HEK293 (cell line): Measurements from ENCODE around the gene GLIS1.

Experiments
- CTCF ChIA-PET: fragments of 350-600 bp; formaldehyde crosslinking; extraction: SDS; loops from one replicate; lab custom pipeline; 2021; ENCODE audit warnings: antibody characterized with exemption; lab: Yijun Ruan, JAX
- POLR2A ChIA-PET: fragments of 300-600 bp; formaldehyde crosslinking; extraction: SDS; loops from one replicate; lab custom pipeline; 2020; ENCODE audit warnings: antibody characterized with exemption, inconsistent platforms; lab: Yijun Ruan, JAX
- H3K27ac ChIP-seq: fragments of 200-500 bp; sonication (Bioruptor generic); 2 replicates; pipeline ENCODE4 v1.5.1; 2014; ENCODE audit warnings: low read depth, low read length, control low read depth, inconsistent platforms; ENCODE audit errors: extremely low read depth
- H3K36me3 ChIP-seq, 2 experiments: fragments of 200-500 bp in 1 of 2; sonication (Bioruptor generic) in 1 of 2; 1 replicate in 1 of 2; 2 replicates in 1 of 2; pipeline ENCODE4 v1.5.1; 2014 to 2017; ENCODE audit warnings: inconsistent platforms in 2 of 2, low read length in 2 of 2; ENCODE audit not compliant: control insufficient read depth in 2 of 2, insufficient read depth in 1 of 2
- H3K4me1 ChIP-seq: fragments of 200-500 bp; sonication (Bioruptor generic); 2 replicates; pipeline ENCODE4 v1.5.1; 2014; ENCODE audit warnings: mild to moderate bottlenecking, low read length, inconsistent platforms; ENCODE audit not compliant: control insufficient read depth, insufficient read depth
- H3K4me3 ChIP-seq: 2 replicates; pipeline ENCODE4 v1.5.1; 2011; ENCODE audit warnings: low read depth, mild to moderate bottlenecking, control low read depth, low read length, moderate library complexity
- H3K9me3 ChIP-seq: fragments of 200-500 bp; sonication (Bioruptor generic); 2 replicates; pipeline ENCODE4 v1.5.1; 2014; ENCODE audit warnings: low read depth, low read length, inconsistent platforms; ENCODE audit not compliant: control insufficient read depth, insufficient read depth
- KLF9 ChIP-seq: fragments of 450-650 bp; formaldehyde crosslinking; IDR thresholded peaks from 2 replicates; pipeline ENCODE4 v1.5.1; 2016; ENCODE audit warnings: missing biosample characterization, missing genetic modification characterization, low read depth
- SETDB1 ChIP-seq: IDR thresholded peaks from one replicate; pipeline ENCODE4 v1.6.1; 2017; ENCODE audit warnings: mild to moderate bottlenecking, low read length, moderate library complexity, mixed read lengths; ENCODE audit not compliant: insufficient read length
- ZNF157 ChIP-seq: fragments of 450-650 bp; formaldehyde crosslinking; IDR thresholded peaks from 2 replicates; pipeline ENCODE4 v1.5.1; 2016; ENCODE audit warnings: missing biosample characterization, missing genetic modification characterization
- ZNF16 ChIP-seq: fragments of 450-650 bp; formaldehyde crosslinking; IDR thresholded peaks from 2 replicates; pipeline ENCODE4 v1.5.1; 2016; ENCODE audit warnings: low read depth, missing biosample characterization, missing genetic modification characterization
- ZNF292 ChIP-seq: fragments of 450-650 bp; formaldehyde crosslinking; IDR thresholded peaks from 2 replicates; pipeline ENCODE4 v1.5.1; 2016; ENCODE audit warnings: low read depth, missing biosample characterization, missing genetic modification characterization, borderline replicate concordance
- ZNF354C ChIP-seq: fragments of 450-650 bp; formaldehyde crosslinking; IDR thresholded peaks from 2 replicates; pipeline ENCODE4 v1.5.1; 2016; ENCODE audit warnings: missing biosample characterization, missing genetic modification characterization, low read depth, borderline replicate concordance
- ZNF433 ChIP-seq: fragments of 450-650 bp; formaldehyde crosslinking; IDR thresholded peaks from 2 replicates; pipeline ENCODE4 v1.5.1; 2016; ENCODE audit warnings: missing biosample characterization, missing genetic modification characterization, low read depth
- ZNF549 ChIP-seq: fragments of 450-650 bp; IDR thresholded peaks from 2 replicates; pipeline ENCODE4 v1.5.1; 2018; ENCODE audit warnings: missing biosample characterization, missing genetic modification characterization, mild to moderate bottlenecking, inconsistent platforms, moderate library complexity
- ZNF585B ChIP-seq: fragments of 450-650 bp; formaldehyde crosslinking; IDR thresholded peaks from 2 replicates; pipeline ENCODE4 v1.5.1; 2016; ENCODE audit warnings: missing biosample characterization, missing genetic modification characterization
- ZNF600 ChIP-seq: fragments of 450-650 bp; formaldehyde crosslinking; IDR thresholded peaks from 2 replicates; pipeline ENCODE4 v1.5.1; 2016; ENCODE audit warnings: missing biosample characterization, missing genetic modification characterization
- ZNF776 ChIP-seq: fragments of 450-650 bp; formaldehyde crosslinking; IDR thresholded peaks from 2 replicates; pipeline ENCODE4 v1.5.0; 2017; ENCODE audit warnings: missing biosample characterization, missing genetic modification characterization, borderline replicate concordance
- ZNF792 ChIP-seq: fragments of 450-650 bp; formaldehyde crosslinking; IDR thresholded peaks from 2 replicates; pipeline ENCODE4 v1.5.1; 2016; ENCODE audit warnings: missing biosample characterization, missing genetic modification characterization
- ZNF837 ChIP-seq: fragments of 450-650 bp; formaldehyde crosslinking; IDR thresholded peaks from 2 replicates; pipeline ENCODE4 v1.5.1; 2016; ENCODE audit warnings: missing biosample characterization, missing genetic modification characterization
- TF ChIP-seq, protein P1 (sequence below): fragments of 450-650 bp; formaldehyde crosslinking; IDR thresholded peaks from 2 replicates; pipeline ENCODE4 v1.5.1; 2017; ENCODE audit warnings: missing biosample characterization, missing genetic modification characterization
- TF ChIP-seq, protein P2 (sequence below): fragments of 450-650 bp; formaldehyde crosslinking; IDR thresholded peaks from 2 replicates; pipeline ENCODE4 v1.5.1; 2016; ENCODE audit warnings: missing biosample characterization, missing genetic modification characterization
- TF ChIP-seq, protein P3 (sequence below): fragments of 450-650 bp; formaldehyde crosslinking; IDR thresholded peaks from 2 replicates; pipeline ENCODE4 v1.5.1; 2016; ENCODE audit warnings: missing biosample characterization, missing genetic modification characterization
- TF ChIP-seq, protein P4 (sequence below): fragments of 450-650 bp; formaldehyde crosslinking; IDR thresholded peaks from 2 replicates; pipeline ENCODE4 v1.5.1; 2017; ENCODE audit warnings: missing biosample characterization, missing genetic modification characterization

The GLIS1 gene

DNA sequence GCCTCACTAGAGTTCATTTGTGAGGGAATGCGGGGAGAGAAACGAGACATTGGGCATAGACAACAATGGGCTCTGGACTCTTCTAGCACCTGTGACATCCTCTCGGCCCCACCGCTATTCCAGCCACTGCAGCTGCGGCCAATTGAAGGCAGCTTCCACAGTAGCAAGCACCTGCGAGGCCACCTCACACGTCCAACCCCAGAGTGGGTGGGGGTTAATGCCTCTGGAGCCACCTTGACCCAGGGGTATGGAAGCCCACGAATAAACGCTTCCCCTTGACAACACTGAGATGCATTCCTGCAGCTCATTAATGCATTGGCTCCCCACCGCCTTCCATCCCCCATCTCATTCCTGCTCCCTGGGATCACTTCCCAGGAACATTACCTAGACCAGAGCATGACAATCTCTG, 104.4 kb downstream of the GLIS1 start:
- no peaks in the 10 kb centered on the region for H3K36me3 ChIP-seq
- no peak for TF ChIP-seq ZNF549 (tag by site-specific recombination)
- TF ChIP-seq ZNF16 (tag by site-specific recombination): no peak
- TF ChIP-seq ZNF433 (tag by site-specific recombination): no peak
- no peak for TF ChIP-seq ZNF792 (tag by site-specific recombination)
- TF ChIP-seq, protein P1, sequence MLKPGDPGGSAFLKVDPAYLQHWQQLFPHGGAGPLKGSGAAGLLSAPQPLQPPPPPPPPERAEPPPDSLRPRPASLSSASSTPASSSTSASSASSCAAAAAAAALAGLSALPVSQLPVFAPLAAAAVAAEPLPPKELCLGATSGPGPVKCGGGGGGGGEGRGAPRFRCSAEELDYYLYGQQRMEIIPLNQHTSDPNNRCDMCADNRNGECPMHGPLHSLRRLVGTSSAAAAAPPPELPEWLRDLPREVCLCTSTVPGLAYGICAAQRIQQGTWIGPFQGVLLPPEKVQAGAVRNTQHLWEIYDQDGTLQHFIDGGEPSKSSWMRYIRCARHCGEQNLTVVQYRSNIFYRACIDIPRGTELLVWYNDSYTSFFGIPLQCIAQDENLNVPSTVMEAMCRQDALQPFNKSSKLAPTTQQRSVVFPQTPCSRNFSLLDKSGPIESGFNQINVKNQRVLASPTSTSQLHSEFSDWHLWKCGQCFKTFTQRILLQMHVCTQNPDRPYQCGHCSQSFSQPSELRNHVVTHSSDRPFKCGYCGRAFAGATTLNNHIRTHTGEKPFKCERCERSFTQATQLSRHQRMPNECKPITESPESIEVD (tag by site-specific recombination): no peak
- TF ChIP-seq, protein P2, sequence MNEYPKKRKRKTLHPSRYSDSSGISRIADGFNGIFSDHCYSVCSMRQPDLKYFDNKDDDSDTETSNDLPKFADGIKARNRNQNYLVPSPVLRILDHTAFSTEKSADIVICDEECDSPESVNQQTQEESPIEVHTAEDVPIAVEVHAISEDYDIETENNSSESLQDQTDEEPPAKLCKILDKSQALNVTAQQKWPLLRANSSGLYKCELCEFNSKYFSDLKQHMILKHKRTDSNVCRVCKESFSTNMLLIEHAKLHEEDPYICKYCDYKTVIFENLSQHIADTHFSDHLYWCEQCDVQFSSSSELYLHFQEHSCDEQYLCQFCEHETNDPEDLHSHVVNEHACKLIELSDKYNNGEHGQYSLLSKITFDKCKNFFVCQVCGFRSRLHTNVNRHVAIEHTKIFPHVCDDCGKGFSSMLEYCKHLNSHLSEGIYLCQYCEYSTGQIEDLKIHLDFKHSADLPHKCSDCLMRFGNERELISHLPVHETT (tag by site-specific recombination): no peak
- no peak for TF ChIP-seq ZNF600 (tag by site-specific recombination)
- TF ChIP-seq ZNF837: no peak
- TF ChIP-seq ZNF354C (tag by site-specific recombination): no peak
- no peak for TF ChIP-seq ZNF776 (tag by site-specific recombination)
- TF ChIP-seq ZNF292 (tag by site-specific recombination): no peak
- TF ChIP-seq SETDB1: no peak
- no peaks in the 10 kb centered on the region for H3K9me3 ChIP-seq
- H3K4me3 ChIP-seq: no peak overlapping the region
- H3K27ac ChIP-seq: no peak overlapping the region
- H3K4me1 ChIP-seq: no peaks in the 10 kb centered on the region
- POLR2A ChIA-PET: no interaction called here
- CTCF ChIA-PET: interaction anchor here (0.7 kb wide), 1 partner anchor 1023 kb away, joined by 3 read pairs; no protein-coding TSS in a partner anchor

DNA sequence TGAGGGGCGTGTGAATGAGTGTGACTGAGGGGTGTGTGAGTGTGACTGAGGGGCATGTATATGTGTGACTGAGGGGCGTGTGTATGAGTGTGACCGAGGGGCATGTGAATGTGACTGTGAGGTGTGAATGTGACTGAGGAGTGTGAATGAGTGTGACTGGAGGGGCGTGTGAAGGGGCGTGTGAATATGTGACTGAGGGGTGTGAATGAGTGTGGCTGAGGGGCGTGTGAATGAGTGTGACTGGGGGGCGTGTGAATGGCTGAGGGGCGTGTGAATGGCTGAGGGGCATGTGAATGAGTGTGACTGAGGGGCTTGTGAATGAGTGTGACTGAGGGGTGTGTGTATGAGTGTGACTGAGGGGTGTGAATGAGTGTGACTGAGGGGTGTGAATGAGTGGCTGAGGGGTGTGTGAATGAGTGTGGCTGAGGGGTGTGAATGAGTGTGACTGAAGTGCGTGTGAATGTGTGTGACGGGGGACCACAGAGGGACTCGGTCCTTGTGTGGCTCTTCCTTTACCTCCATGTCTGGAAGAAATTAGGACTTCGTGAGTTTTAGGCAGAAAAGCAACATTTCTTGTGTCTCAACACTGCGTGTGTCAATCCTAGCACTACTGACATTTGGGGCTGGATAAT, 105.8 kb downstream of the GLIS1 start:
- POLR2A ChIA-PET: no interaction called here
- no peak overlapping the region for H3K27ac ChIP-seq
- TF ChIP-seq, protein P3, sequence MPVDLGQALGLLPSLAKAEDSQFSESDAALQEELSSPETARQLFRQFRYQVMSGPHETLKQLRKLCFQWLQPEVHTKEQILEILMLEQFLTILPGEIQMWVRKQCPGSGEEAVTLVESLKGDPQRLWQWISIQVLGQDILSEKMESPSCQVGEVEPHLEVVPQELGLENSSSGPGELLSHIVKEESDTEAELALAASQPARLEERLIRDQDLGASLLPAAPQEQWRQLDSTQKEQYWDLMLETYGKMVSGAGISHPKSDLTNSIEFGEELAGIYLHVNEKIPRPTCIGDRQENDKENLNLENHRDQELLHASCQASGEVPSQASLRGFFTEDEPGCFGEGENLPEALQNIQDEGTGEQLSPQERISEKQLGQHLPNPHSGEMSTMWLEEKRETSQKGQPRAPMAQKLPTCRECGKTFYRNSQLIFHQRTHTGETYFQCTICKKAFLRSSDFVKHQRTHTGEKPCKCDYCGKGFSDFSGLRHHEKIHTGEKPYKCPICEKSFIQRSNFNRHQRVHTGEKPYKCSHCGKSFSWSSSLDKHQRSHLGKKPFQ (tag by site-specific recombination): peak; percentile 98
- TF ChIP-seq, protein P4, sequence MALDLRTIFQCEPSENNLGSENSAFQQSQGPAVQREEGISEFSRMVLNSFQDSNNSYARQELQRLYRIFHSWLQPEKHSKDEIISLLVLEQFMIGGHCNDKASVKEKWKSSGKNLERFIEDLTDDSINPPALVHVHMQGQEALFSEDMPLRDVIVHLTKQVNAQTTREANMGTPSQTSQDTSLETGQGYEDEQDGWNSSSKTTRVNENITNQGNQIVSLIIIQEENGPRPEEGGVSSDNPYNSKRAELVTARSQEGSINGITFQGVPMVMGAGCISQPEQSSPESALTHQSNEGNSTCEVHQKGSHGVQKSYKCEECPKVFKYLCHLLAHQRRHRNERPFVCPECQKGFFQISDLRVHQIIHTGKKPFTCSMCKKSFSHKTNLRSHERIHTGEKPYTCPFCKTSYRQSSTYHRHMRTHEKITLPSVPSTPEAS (tag by site-specific recombination): no peak
- TF ChIP-seq KLF9 (tag by site-specific recombination) (peak; percentile 91), ZNF157 (tag by site-specific recombination) (no peak), ZNF585B (tag by site-specific recombination) (no peak)
- H3K36me3 ChIP-seq: no peaks in the 10 kb centered on the region
- no peak overlapping the region for H3K4me3 ChIP-seq
- CTCF ChIA-PET: no interaction called here
- H3K4me1 ChIP-seq: no peaks in the 10 kb centered on the region
- H3K9me3 ChIP-seq: no peaks in the 10 kb centered on the region
